Epidermal melanocyte (primary cell): ENCODE measurements around the gene IFNL2.
"Not testable (repeated sequence)": the region's sequence is repeated elsewhere in the genome, so short reads cannot be mapped to it uniquely, and the experiment has no call there.

ENCODE experiments used
- DNase-seq: peaks from one replicate; pipeline ENCODE4 v3.0.0; 2011; ENCODE audit warnings: low spot score; ENCODE audit not compliant: insufficient read length

The IFNL2 gene

GRCh38 chr19:39296055-39296645 lies 28.0 kb downstream of the IFNL2 start, which contains the start of gene IFNL1:
TSS of gene IFNL1 (plus strand) at chr19:39296407. CDS start at chr19:39296422, 15 bp downstream.
- DNase-seq: no peak

DNA sequence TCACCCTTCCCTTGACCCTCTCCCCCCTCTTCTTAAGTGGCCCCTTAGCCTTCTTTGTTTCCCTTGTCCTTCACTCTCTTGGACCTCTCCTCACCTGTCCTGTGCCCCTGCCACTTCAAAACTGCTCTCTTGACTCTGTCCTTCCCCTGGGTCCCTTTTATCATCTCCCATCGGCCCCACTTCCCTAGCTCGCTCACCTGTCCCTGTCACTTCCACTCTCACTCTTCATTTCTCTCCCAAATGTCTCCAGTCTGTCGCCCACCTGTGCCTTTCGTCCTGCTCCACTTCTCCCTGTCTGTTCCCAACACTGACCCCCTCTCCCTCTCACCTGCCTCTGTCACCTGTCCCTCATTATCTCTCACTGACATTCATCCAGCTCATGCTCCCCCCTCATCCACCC lies 28.7 kb downstream of the IFNL2 start:
- no peak for DNase-seq

DNA sequence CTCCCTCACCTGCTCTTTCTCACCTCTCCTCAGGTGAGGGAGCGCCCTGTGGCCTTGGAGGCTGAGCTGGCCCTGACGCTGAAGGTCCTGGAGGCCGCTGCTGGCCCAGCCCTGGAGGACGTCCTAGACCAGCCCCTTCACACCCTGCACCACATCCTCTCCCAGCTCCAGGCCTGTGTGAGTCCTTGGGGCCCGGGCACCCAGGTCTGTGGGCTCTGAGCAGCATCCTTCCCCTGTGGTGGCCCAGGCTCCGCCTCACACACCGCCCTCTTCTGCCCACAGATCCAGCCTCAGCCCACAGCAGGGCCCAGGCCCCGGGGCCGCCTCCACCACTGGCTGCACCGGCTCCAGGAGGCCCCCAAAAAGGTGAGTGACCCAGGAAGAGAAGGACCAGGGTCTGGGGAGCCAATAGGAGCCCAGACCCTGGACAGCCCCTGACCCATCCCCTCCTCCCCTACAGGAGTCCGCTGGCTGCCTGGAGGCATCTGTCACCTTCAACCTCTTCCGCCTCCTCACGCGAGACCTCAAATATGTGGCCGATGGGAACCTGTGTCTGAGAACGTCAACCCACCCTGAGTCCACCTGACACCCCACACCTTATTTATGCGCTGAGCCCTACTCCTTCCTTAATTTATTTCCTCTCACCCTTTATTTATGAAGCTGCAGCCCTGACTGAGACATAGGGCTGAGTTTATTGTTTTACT lies 29.9 kb downstream of the IFNL2 start:
- no peak for DNase-seq

DNA sequence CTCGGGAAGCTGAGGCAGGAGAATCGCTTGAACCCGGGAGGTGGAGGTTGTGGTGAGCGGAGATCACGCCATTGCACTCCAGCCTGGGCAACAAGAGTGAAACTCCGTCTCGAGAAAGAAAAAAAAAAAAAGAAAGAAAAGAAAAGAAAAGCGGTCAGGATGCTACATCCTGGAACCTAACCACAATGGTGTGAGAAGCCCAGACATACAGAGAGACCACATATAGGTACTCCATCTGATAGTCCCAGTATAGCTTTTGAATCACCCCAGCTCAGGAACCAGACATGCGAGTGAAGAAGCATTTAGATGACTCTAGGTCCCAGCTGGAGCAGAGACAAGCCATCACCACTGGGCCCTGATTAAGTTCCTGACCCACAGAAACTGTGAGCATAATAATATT lies 31.2 kb downstream of the IFNL2 start:
- no peak for DNase-seq

GRCh38 chr19:39299832-39300231 lies 31.6 kb downstream of the IFNL2 start:
- no peak for DNase-seq

DNA sequence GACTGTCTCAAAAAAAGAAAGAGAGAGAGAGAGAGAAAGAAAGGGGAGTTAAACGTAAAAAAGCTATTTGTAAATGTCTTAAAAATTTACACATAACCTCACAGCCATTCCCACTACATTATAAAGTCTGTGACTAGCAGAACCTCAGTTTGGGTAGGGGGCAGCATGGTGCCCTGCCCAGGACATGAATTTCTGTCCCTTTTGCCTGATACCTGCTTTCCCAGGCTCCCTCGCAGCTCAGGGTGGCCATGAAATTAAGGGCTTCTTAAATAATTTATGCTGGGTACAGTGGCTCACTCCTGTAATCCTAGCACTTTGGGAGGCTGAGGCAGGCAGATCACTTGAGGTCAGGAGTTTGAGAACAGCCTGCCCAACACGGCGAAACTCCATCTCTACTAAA lies 32.8 kb downstream of the IFNL2 start:
- DNase-seq: no peak

DNA sequence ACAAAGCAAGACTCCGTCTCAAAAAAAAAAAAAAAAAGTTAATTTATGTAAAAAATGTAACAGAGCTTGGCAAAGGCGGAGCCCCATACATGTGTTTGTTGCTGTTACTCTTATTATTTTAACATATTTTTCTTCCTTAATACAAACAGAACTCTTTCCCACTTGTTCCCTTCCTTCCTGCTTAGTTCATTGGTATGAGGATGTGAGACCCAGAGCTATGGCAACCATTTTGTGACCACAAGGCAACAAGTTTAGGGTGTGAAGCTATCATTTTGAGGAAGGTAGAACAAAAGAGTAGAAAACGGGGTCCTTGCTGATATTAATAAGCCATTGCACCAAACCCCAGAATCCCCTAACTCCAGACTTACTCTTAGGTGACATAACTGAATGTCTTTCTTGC lies 33.4 kb downstream of the IFNL2 start:
- no peak for DNase-seq

GRCh38 chr19:39303373-39304184 lies 35.4 kb downstream of the IFNL2 start:
- no peak for DNase-seq

GRCh38 chr19:39304185-39304513 lies 36.0 kb downstream of the IFNL2 start:
- DNase-seq: no peak

GRCh38 chr19:39304701-39305571 lies 36.7 kb downstream of the IFNL2 start:
- no peak for DNase-seq

DNA sequence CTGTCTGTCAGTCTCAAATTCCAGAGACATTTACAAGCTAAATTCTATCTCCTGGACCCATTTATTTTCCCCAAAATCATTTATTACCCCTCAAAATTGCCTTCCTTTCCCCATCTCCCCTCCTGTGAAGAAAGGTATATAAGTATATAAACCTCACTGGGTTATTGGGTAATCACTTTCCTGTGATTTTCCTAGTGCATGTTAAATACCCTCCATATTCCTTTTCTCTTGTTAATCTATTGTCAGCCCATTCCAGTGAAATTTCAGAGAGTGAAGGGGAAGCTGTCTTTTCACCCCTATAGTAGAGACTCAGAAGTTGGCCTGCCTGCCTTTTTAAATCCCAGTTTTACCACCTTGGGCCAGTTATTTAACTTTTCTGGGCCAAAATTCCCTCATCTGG lies 37.9 kb downstream of the IFNL2 start:
- no peak for DNase-seq

DNA sequence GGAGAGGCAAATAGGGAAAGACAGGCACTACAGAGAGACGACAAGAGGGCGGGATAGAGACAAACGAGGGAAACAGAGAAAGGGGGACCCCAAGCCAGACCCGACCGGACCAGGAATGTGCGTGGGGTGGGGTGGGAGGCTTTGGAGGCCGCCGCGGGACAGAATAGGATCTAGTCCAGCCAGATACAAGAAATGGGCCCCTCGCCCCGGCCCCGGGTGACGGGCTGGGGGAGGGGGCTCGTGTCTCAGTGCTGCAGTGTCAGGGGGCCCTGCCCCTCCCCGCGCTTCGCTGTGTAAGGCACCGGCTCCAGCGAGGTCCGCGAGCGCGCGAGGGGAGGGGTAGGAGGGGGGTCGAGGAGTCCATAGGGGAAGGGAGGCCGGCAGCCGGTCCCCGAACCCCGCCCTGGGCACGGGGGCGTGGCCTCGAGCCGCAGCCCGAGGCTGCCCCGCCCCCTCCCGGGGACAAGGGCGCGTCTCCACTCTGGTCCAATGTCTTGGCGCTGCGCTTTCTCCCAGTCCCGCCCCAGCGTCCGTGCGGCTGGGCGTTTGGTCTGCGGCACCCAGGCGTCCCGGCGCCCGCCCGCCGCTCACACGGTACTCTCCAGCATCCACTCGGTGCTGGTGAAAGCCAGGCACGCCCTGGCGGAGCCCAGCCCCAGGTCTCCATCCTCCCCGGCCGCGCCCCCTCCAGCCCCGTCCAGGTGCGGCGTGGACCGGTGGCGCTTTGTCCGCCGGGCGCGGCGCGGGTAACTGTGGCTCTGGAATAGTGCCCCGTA lies 39.0 kb downstream of the IFNL2 start:
- DNase-seq: no peak

- no peak for DNase-seq
Observed at GRCh38 chr19:39307822-39308530, 39.8 kb downstream of the IFNL2 start.

DNA sequence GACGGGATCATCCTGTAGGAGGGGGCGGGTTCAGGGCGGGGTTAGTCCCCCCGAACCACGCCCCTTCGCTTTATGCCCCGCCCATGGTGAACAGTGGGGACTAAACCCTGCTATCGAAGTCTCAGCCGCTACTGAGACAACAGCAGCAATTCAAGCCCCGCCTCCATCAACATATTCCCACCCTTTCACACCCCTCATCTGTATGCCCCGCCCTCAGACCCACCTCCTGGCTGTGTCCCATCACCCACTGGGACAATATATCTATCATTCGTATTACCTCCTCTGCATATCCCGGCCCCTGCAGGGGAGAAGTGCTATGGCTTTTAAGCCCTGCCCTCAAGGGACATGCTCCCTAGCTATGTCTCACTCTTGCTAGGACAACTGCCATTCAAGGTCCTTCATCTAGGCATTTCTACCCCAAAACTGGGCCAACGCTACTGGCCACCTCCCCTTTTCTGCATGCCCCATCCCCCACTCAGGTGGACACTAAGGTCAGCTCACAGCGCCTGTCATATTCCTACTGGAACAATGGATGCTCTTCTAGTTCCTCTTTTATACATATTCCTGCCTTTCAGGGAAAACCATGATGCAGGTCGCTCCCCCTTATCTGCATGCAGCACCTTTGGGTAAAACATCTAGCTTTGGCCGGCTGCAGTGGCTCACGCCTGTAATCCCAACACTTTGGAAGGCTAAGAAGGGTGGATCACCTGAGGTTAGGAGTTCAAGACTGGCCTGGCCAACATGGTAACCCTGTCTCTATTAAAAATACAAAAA lies 40.5 kb downstream of the IFNL2 start:
- no peak for DNase-seq

DNA sequence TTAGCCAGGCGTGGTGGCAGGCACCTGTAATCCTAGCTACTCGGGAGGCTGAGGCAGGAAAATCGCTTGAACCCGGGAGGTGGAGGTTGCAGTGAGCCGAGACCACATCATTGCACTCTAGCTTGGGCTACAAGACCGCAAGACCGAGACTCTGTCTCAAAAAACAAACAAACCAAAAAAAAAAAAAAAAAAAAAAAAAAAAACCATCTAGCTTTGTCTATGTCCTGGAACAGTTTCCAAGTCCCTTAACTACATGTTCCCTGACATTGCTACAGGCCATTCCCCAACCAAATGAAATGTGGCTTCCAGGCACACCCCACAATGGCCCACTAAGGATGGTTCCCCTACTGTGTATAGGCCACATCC lies 41.1 kb downstream of the IFNL2 start:
- not testable (repeated sequence) for DNase-seq

DNA sequence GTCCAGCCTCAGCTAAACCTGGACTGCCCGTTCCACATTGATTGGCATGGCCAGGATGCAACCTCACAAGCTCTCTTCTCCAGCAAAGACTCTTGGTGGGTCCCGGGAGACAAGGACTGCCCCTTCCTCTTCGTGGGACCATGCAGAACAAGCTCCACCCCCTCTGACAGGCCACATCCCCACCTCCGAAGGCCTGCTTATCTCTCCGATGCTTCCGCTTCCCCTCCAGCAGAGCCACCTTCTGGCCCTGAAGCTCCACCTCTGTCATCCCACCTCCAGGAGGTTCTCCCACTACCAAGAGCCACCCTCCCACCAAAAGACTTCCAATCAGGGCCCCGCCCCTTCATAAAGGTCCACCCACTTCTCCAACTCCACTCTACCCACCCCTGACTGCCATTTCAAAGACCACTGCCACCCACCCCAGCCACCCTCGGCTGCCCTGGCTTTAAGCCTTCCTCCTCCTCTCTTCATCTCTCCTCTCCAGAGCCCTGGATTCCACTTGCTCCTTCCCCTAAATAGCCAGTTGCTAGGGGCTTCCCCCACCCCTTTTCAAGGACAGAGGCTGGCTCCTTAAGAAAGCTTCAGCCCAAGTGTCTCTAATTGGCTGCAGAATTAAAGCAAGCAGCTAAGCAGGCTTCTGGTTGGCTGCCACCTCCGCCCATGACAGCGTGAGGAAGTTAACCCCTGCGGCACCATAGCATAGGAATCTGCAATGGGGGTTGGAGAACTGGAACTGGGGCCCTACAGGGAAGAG lies 42.5 kb downstream of the IFNL2 start:
- no peak for DNase-seq

- DNase-seq: no peak
Observed at GRCh38 chr19:39314016-39314728, 46.0 kb downstream of the IFNL2 start.

- DNase-seq: no peak
Observed at GRCh38 chr19:39315933-39316332, 47.7 kb downstream of the IFNL2 start.
